SK-N-MC (cell line): Measurements from ENCODE around the gene RBM24.
"Not testable (repeated sequence)": the region's sequence is repeated elsewhere in the genome, so short reads cannot be mapped to it uniquely, and the experiment has no call there.

ENCODE experiments used
- DNase-seq: peaks from one replicate; pipeline ENCODE4 v3.0.0-alpha.2; 2011; ENCODE audit warnings: low read depth, low spot score
- H3K27ac ChIP-seq: fragments of 200-600 bp; sonication (generic); 2 replicates; pipeline ENCODE4 v1.5.1; 2016; ENCODE audit warnings: mixed run types
- H3K36me3 ChIP-seq: fragments of 200-600 bp; sonication (generic); 2 replicates; pipeline ENCODE4 v1.6.1; 2017; ENCODE audit warnings: antibody characterized with exemption, low read length, mixed read lengths; ENCODE audit not compliant: insufficient read depth
- H3K4me3 ChIP-seq: fragments of 200-600 bp; sonication (generic); 2 replicates; pipeline ENCODE4 v1.5.1; 2016
- H3K9ac ChIP-seq: fragments of 200-600 bp; sonication (generic); 2 replicates; pipeline ENCODE4 v1.8.0; 2017; ENCODE audit warnings: mixed run types, mixed read lengths; ENCODE audit not compliant: insufficient read length
- H3K9me3 ChIP-seq: fragments of 200-600 bp; sonication (generic); 2 replicates; pipeline ENCODE4 v1.6.1; 2017; ENCODE audit warnings: low read depth, mild to moderate bottlenecking, antibody characterized with exemption, low read length, moderate library complexity, mixed read lengths
- EZH2 ChIP-seq: fragments of 200-600 bp; sonication (generic); IDR thresholded peaks from one replicate; pipeline ENCODE4 v1.6.1; 2017; ENCODE audit warnings: antibody characterized with exemption
- FOXP2 ChIP-seq: optimal IDR thresholded peaks from 2 replicates; pipeline ENCODE3; 2011; ENCODE audit warnings: mild to moderate bottlenecking, moderate library complexity; ENCODE audit not compliant: insufficient read depth; ENCODE audit errors: extremely low read length, control extremely low read depth
- POLR2AphosphoS5 ChIP-seq: IDR thresholded peaks from 2 replicates; pipeline ENCODE4 v1.6.1; 2012; ENCODE audit warnings: mild to moderate bottlenecking, low read depth, low read length, borderline replicate concordance

RBM24 gene

GRCh38 chr6:17298257-17298656 lies 17.1 kb downstream of the RBM24 start:
- Histone ChIP-seq H3K4me3 (no peak overlapping the region), H3K9ac (no peak overlapping the region), H3K36me3 (no peaks in the 10 kb centered on the region), H3K27ac (no peak overlapping the region), H3K9me3 (no peaks in the 10 kb centered on the region)
- TF ChIP-seq EZH2 (no peak), FOXP2 (no peak), POLR2AphosphoS5 (no peak)
- DNase-seq = no peak

GRCh38 chr6:17299222-17299621 lies 18.1 kb downstream of the RBM24 start:
- H3K36me3 ChIP-seq = no peaks in the 10 kb centered on the region
- DNase-seq = no peak
- H3K27ac ChIP-seq = no peak overlapping the region
- no peak overlapping the region for H3K4me3 ChIP-seq
- TF ChIP-seq EZH2 (no peak), POLR2AphosphoS5 (no peak), FOXP2 (no peak)
- no peak overlapping the region for H3K9ac ChIP-seq
- H3K9me3 ChIP-seq = no peaks in the 10 kb centered on the region

GRCh38 chr6:17299750-17300149 lies 18.6 kb downstream of the RBM24 start:
- Histone ChIP-seq H3K9me3 (no peaks in the 10 kb centered on the region), H3K36me3 (no peaks in the 10 kb centered on the region), H3K27ac (no peak overlapping the region), H3K9ac (no peak overlapping the region), H3K4me3 (no peak overlapping the region)
- no peak for DNase-seq
- TF ChIP-seq POLR2AphosphoS5 (no peak), FOXP2 (no peak), EZH2 (no peak)

GRCh38 chr6:17300637-17301036 lies 19.5 kb downstream of the RBM24 start:
- TF ChIP-seq EZH2 = no peak
- no peak for TF ChIP-seq FOXP2
- no peak for TF ChIP-seq POLR2AphosphoS5

GRCh38 chr6:17303444-17303843 lies 22.3 kb downstream of the RBM24 start:
- no peak overlapping the region for H3K27ac ChIP-seq
- no peak overlapping the region for H3K4me3 ChIP-seq
- TF ChIP-seq POLR2AphosphoS5 = no peak
- TF ChIP-seq EZH2 = no peak
- TF ChIP-seq FOXP2 = no peak
- H3K9me3 ChIP-seq = no peaks in the 10 kb centered on the region
- H3K9ac ChIP-seq = no peak overlapping the region
- no peaks in the 10 kb centered on the region for H3K36me3 ChIP-seq
- no peak for DNase-seq

More at GRCh38 chr6:17300637-17301036, 19.5 kb downstream of the RBM24 start:
- Histone ChIP-seq H3K9me3 (no peaks in the 10 kb centered on the region), H3K27ac (no peak overlapping the region), H3K36me3 (no peaks in the 10 kb centered on the region), H3K9ac (no peak overlapping the region), H3K4me3 (no peak overlapping the region)
- no peak for DNase-seq

- Histone ChIP-seq H3K9ac (no peak overlapping the region), H3K36me3 (no peaks in the 10 kb centered on the region), H3K9me3 (no peaks in the 10 kb centered on the region), H3K27ac (no peak overlapping the region), H3K4me3 (peak overlapping the region; percentile 39; the same call in 1 of the 2 replicates)
- TF ChIP-seq EZH2 = no peak
- no peak for TF ChIP-seq POLR2AphosphoS5
- no peak for TF ChIP-seq FOXP2
- no peak for DNase-seq
Measured at GRCh38 chr6:17305219-17306001, 24.2 kb downstream of the RBM24 start.

- DNase-seq = no peak
- Histone ChIP-seq H3K27ac (0 out of 2 replicates have a peak overlapping the region, but pooled peaks have one; percentile 22), H3K9ac (no peak overlapping the region), H3K4me3 (no peak overlapping the region), H3K36me3 (no peaks in the 10 kb centered on the region), H3K9me3 (no peaks in the 10 kb centered on the region)
- TF ChIP-seq EZH2 = no peak
- TF ChIP-seq POLR2AphosphoS5 = no peak
- TF ChIP-seq FOXP2 = no peak
Measured at GRCh38 chr6:17311595-17312311, 30.6 kb downstream of the RBM24 start.

- H3K9me3 ChIP-seq, DNase-seq, H3K9ac ChIP-seq, H3K27ac ChIP-seq, H3K36me3 ChIP-seq, H3K4me3 ChIP-seq: not testable (repeated sequence)
Measured at GRCh38 chr6:17313238-17313637, 32.1 kb downstream of the RBM24 start.
